ENCODE results near the gene RFNG. TPM values are rescaled to one million over a fixed set of nuclear protein-coding genes. Genes with fewer than 3 reads are reported as not detected.

The RFNG gene
- total and polyA plus RNA-seq, 2 of the 13 experiments (the other 11 are each of a cell fraction or from before 2014, with no cell fraction given), result 61.4 to 64.0 TPM

- TF ChIP-seq ZBTB33 (CRISPR knock-in tag; IDR thresholded peaks at IDR 0.05) (peak; percentile 84), ZNF24 (IDR thresholded peaks at IDR 0.05) (no peak), ZFP36L1 (CRISPR knock-in tag; IDR thresholded peaks at IDR 0.05) (no peak), KLF16 (CRISPR knock-in tag; IDR thresholded peaks at IDR 0.05) (no peak), PRPF4 (IDR thresholded peaks at IDR 0.05; ENCODE audit: low read depth, low read length, poor library complexity, severe bottlenecking) (no peak), ZNF670 (CRISPR knock-in tag; IDR thresholded peaks at IDR 0.05; ENCODE audit: borderline replicate concordance) (no peak; the same call in 1 of the 2 replicates), ZFY (CRISPR knock-in tag; IDR thresholded peaks at IDR 0.05) (peak; percentile 57), ZBTB26 (CRISPR knock-in tag; IDR thresholded peaks at IDR 0.05; ENCODE audit: borderline replicate concordance) (no peak), PHB2 (IDR thresholded peaks at IDR 0.05; ENCODE audit: partially characterized antibody) (no peak), THYN1 (CRISPR knock-in tag; IDR thresholded peaks at IDR 0.05; ENCODE audit: borderline replicate concordance, low read depth) (no peak), ZNF292 (CRISPR knock-in tag; IDR thresholded peaks at IDR 0.05; ENCODE audit: borderline replicate concordance, low read depth) (no peak), ZNF800 (CRISPR knock-in tag; IDR thresholded peaks at IDR 0.05) (no peak), SRSF1 (optimal IDR thresholded peaks at IDR 0.05; ENCODE audit: low read depth, low read length) (peak; percentile 96), KLF9 (CRISPR knock-in tag; IDR thresholded peaks at IDR 0.05; ENCODE audit: low read depth) (no peak), FOXM1 (CRISPR knock-in tag; IDR thresholded peaks at IDR 0.05) (no peak), ELF4 (CRISPR knock-in tag; IDR thresholded peaks at IDR 0.05; ENCODE audit: borderline replicate concordance) (no peak), TEAD3 (CRISPR knock-in tag; optimal IDR thresholded peaks at IDR 0.05; ENCODE audit: borderline replicate concordance) (no peak), ATAD3A (CRISPR knock-in tag; IDR thresholded peaks at IDR 0.05) (no peak), ZNF790 (CRISPR knock-in tag; IDR thresholded peaks at IDR 0.05; ENCODE audit: borderline replicate concordance) (no peak; the same call in 1 of the 2 replicates), HMGXB4 (CRISPR knock-in tag; IDR thresholded peaks at IDR 0.05; ENCODE audit: borderline replicate concordance in 1 of 2, low read depth in 1 of 2) (no peak; a peak in 1 of 4 replicates), KLF15 (CRISPR knock-in tag; IDR thresholded peaks at IDR 0.05; ENCODE audit: borderline replicate concordance) (no peak)
These were observed 47.5 kb upstream of the RFNG start (continued) for GRCh38 chr17:82098939-82099763.
